ENCODE measurements around the gene FGD3.

FGD3 gene

DNA sequence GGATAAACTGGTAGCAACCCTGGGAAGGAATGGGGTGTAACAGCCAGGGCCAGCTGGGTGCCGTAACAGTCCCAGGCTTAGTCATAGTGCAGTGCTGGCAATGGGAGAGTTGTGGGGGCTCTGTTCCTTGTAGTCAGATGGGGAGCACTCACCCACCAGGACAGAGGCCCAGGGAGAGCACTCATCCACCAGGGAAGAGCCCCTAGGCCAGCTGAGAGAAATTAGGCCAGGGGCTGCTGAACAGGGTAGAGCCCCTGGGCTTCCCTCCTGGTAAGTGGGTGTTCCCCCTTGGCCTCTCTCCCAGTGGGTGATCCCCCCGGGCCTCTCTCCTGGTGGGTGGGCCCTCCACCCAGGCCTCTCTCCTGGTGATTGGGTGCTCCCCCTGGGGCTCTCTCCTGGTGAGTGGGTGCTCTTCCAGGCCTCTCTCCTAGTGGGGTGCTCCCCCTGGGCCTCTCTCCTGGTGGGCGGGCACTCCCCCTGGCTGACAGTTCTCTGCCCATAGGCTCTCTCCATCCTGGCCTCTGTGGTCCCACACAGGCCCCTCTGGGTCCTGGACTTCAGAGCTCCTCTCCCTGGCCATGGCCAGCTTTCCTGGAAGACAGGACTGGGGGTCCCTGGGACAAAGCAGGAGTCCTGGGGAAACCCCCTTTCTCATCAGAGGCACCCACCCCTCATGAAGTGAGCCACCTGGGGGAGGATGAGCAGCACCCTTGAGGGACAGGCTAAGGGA, 13.4 kb downstream of the FGD3 start:
- H3K4me3 ChIP-seq (ENCODE audit: low read depth, low read length), result no peak overlapping the region
- TF ChIP-seq, protein P1, sequence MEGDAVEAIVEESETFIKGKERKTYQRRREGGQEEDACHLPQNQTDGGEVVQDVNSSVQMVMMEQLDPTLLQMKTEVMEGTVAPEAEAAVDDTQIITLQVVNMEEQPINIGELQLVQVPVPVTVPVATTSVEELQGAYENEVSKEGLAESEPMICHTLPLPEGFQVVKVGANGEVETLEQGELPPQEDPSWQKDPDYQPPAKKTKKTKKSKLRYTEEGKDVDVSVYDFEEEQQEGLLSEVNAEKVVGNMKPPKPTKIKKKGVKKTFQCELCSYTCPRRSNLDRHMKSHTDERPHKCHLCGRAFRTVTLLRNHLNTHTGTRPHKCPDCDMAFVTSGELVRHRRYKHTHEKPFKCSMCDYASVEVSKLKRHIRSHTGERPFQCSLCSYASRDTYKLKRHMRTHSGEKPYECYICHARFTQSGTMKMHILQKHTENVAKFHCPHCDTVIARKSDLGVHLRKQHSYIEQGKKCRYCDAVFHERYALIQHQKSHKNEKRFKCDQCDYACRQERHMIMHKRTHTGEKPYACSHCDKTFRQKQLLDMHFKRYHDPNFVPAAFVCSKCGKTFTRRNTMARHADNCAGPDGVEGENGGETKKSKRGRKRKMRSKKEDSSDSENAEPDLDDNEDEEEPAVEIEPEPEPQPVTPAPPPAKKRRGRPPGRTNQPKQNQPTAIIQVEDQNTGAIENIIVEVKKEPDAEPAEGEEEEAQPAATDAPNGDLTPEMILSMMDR (conservative IDR thresholded peaks at IDR 0.05; ENCODE audit: low read depth, low read length), result no peak
- DNase-seq (ENCODE audit: low read depth), result no peak

DNA sequence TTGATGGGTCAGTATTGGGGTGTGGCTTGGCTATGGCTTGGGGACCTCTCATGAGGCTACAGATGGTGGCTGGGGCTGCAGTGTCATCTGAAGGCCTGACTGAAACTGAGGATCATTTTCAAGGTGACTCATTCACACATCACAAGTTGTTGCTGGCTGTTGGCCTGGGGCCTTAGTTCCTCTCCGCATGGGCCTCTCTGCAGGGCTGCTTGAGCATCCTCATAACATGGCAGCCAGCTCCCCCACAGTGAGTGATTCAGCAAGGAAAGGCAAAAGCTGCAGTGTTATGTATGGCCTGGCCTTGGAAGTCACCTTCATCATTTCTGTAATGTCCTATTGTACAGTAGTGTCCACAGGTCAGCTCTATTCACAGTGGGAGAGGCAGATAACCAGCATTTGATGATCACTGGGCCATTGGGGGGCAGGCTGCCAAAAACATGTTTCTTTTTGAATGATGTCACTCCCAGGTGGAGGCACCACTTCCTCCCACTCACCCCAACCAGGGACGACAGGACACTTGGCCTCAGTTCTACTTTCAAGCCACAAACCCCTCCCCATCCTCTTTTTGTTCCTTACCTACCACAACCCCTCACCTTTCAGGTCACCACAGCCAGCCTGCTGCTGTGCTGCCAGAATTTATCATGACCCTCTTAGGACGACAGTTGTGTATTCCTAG, 14.4 kb downstream of the FGD3 start:
- DNase-seq (ENCODE audit: low read depth), result no peak
- no peak overlapping the region for H3K4me3 ChIP-seq (ENCODE audit: low read depth, low read length)
- TF ChIP-seq, protein P1 (conservative IDR thresholded peaks at IDR 0.05; ENCODE audit: low read depth, low read length), result no peak

DNA sequence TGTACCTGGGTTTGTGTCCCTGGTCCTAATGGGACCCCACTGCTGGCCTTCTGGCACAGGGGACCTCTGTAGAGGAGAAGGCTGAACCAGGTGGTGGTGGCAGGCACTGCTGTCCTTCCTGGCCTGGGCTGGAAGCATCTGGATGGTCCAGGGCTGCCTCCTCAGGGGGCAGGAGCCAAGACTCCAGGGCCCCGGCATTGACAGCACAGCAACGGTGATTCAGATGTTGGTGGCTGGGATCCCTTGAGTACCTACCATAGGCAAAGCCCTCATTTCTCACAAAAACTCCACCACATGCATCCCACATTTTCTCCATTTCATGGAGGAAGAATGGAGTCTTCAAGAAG, 15.0 kb downstream of the FGD3 start:
- DNase-seq (ENCODE audit: low read depth), result no peak
- TF ChIP-seq, protein P1 (conservative IDR thresholded peaks at IDR 0.05; ENCODE audit: low read depth, low read length), result no peak
- H3K4me3 ChIP-seq (ENCODE audit: low read depth, low read length), result no peak overlapping the region

DNA sequence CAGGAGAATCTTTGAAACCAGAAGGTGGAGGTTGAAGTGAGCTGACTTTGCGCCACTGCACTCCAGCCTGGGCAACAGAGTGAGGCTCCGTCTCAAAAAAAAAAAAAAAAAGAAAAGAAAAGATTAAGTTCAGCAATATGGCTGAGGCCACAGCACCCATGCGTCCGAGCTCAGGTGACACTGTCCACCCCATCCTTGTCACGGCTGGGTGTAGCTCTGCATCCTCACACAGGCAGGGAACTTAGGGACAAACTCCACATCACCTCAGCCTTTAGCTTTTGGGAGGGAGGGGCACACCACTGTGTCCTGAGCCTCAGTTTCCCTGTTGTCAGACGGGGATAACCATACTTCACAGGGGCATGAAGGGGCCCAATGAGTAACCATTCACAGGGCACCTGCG, 15.5 kb downstream of the FGD3 start:
- DNase-seq (ENCODE audit: low read depth), result no peak
- TF ChIP-seq, protein P1 (conservative IDR thresholded peaks at IDR 0.05; ENCODE audit: low read depth, low read length), result no peak
- H3K4me3 ChIP-seq (ENCODE audit: low read depth, low read length), result no peak overlapping the region

DNA sequence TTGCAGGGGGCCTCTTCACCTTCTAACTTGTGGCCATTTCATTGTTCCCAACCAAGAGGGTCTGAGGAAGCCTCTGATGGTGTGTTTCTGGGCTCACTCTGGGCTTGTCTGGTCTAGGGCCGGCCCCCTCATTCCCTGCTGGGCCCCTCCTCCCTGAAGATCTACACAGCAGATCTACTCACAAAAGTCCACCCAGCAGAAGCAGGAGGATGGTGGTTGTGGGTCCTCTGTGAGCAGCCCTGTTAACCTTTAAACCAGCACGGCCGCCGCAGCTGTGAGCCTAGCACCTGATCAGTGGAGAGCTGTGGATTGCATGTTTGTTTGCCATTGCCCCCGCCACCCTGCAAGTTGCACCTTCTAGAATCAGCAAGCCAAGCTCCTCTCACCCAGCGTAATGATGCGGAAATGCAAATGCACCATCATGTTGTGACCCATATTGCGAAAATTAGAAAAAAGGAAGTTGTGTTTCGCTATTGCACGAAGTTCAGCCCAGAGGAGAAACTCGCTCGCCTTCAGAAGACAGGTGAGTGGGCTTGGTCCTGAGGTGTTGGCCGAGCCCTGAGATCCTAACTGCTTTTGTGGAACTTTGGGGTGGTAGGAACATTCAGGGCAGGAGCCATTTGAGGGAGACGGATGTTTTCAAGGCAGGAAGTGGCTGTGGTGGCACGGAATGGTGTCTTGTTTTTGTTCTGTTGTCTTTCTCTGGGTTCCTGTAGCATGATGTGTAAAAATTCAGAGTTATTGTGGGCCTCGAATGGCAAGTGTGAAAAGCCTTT, 16.7 kb downstream of the FGD3 start:
- no peak overlapping the region for H3K4me3 ChIP-seq (ENCODE audit: low read depth, low read length)
- no peak for DNase-seq (ENCODE audit: low read depth)
- TF ChIP-seq, protein P1 (conservative IDR thresholded peaks at IDR 0.05; ENCODE audit: low read depth, low read length), result no peak

DNA sequence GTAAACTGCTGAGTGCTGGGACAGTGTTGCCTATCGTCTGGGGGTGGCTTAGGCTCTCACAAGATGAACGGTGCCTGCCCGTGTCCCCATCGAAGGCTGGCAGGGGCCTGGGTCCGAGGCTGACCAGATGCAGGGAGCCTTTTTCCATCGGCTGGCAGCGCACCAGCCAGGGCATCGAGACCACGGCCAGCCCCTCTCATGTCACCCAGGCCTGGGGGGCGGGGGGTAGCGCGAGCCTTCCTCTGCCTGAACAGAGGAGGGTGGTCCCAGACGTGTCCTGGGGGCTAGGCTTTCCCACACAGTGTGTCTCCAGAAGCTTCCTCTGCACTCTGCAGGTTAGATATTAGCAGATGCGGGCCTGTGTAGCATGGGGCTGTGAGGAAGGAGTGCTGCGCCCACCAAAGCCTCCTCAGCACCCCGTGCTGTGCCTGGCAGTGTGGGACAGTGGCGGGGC, 17.3 kb downstream of the FGD3 start:
- TF ChIP-seq, protein P1 (conservative IDR thresholded peaks at IDR 0.05; ENCODE audit: low read depth, low read length), result no peak
- H3K4me3 ChIP-seq (ENCODE audit: low read depth, low read length), result no peak overlapping the region
- no peak for DNase-seq (ENCODE audit: low read depth)

All from choroid plexus epithelial cell (primary cell).